ENCODE results near the gene GSTCD.
"Not testable (repeated sequence)": the region's sequence is repeated elsewhere in the genome, so short reads cannot be mapped to it uniquely, and the experiment has no call there.

Gene GSTCD

GRCh38 chr4:105797225-105797624 is 88.6 kb downstream of the GSTCD start:
- no peak for DNase-seq (ENCODE audit: low read depth in 2 of 2, low spot score in 1 of 2)

- DNase-seq (ENCODE audit: low read depth in 2 of 2, low spot score in 1 of 2), result no peak
Observed at GRCh38 chr4:105805501-105806120, 97.0 kb downstream of the GSTCD start.

GRCh38 chr4:105807496-105807895 is 98.9 kb downstream of the GSTCD start:
- no peak for DNase-seq (ENCODE audit: low read depth in 2 of 2, low spot score in 1 of 2)

- DNase-seq (ENCODE audit: low read depth in 2 of 2, low spot score in 1 of 2), result no peak
Observed at GRCh38 chr4:105808030-105808749, 99.6 kb downstream of the GSTCD start.

- no peak for DNase-seq (ENCODE audit: low read depth in 2 of 2, low spot score in 1 of 2)
Observed at GRCh38 chr4:105808750-105809041, 100.1 kb downstream of the GSTCD start.

- no peak for DNase-seq (ENCODE audit: low read depth in 2 of 2, low spot score in 1 of 2)
Observed at GRCh38 chr4:105815701-105816100, 107.1 kb downstream of the GSTCD start.

- DNase-seq (ENCODE audit: low read depth in 2 of 2, low spot score in 1 of 2), result no peak
Observed at GRCh38 chr4:105822061-105822460, 113.5 kb downstream of the GSTCD start.

- no peak for DNase-seq (ENCODE audit: low read depth in 2 of 2, low spot score in 1 of 2)
Observed at GRCh38 chr4:105828074-105828473, 119.5 kb downstream of the GSTCD start.

- DNase-seq (ENCODE audit: low read depth in 2 of 2, low spot score in 1 of 2), result no peak
Observed at GRCh38 chr4:105831189-105831588, 122.6 kb downstream of the GSTCD start.

- DNase-seq (ENCODE audit: low read depth in 2 of 2, low spot score in 1 of 2), result no peak
Observed at GRCh38 chr4:105835177-105835576, 126.6 kb downstream of the GSTCD start.

- no peak for DNase-seq (ENCODE audit: low read depth in 2 of 2, low spot score in 1 of 2)
Observed at GRCh38 chr4:105836537-105836936, 128.0 kb downstream of the GSTCD start.

GRCh38 chr4:105837037-105837436 is 128.5 kb downstream of the GSTCD start:
- DNase-seq (ENCODE audit: low read depth in 2 of 2, low spot score in 1 of 2), result no peak

GRCh38 chr4:105838082-105838481 is 129.5 kb downstream of the GSTCD start:
- DNase-seq (ENCODE audit: low read depth in 2 of 2, low spot score in 1 of 2), result no peak

GRCh38 chr4:105840426-105841174 is 132.0 kb downstream of the GSTCD start:
- no peak for DNase-seq (ENCODE audit: low read depth in 2 of 2, low spot score in 1 of 2)

GRCh38 chr4:105843941-105844340 is 135.4 kb downstream of the GSTCD start:
- DNase-seq (ENCODE audit: low read depth in 2 of 2, low spot score in 1 of 2), result no peak

- DNase-seq (ENCODE audit: low read depth in 2 of 2, low spot score in 1 of 2), result no peak
Observed at GRCh38 chr4:105845559-105845958, 137.0 kb downstream of the GSTCD start.

- not testable (repeated sequence) for DNase-seq (ENCODE audit: low read depth in 2 of 2, low spot score in 1 of 2)
Observed at GRCh38 chr4:105848359-105848758, 139.8 kb downstream of the GSTCD start.

- no peak for DNase-seq (ENCODE audit: low read depth in 2 of 2, low spot score in 1 of 2)
Observed at GRCh38 chr4:105851196-105851595, 142.6 kb downstream of the GSTCD start.

- not testable (repeated sequence) for DNase-seq (ENCODE audit: low read depth in 2 of 2, low spot score in 1 of 2)
Observed at GRCh38 chr4:105852230-105852629, 143.6 kb downstream of the GSTCD start.

GRCh38 chr4:105858466-105859040 is 150.0 kb downstream of the GSTCD start:
- no peak for DNase-seq (ENCODE audit: low read depth in 2 of 2, low spot score in 1 of 2)

GRCh38 chr4:105859233-105859632 is 150.6 kb downstream of the GSTCD start:
- DNase-seq (ENCODE audit: low read depth in 2 of 2, low spot score in 1 of 2), result no peak

- DNase-seq (ENCODE audit: low read depth in 2 of 2, low spot score in 1 of 2), result no peak
Observed at GRCh38 chr4:105870963-105871362, 162.4 kb downstream of the GSTCD start.

Data from stimulated activated CD8-positive, alpha-beta memory T cell treated with anti-CD3 and anti-CD28 coated beads, Interleukin-4, amount 100 ng/mL, for 4 hours (primary cell).